GM19452 (cell line): Measurements from ENCODE around the gene TSSK2.

Experiments
- ATAC-seq: cut with Tn5 transposase; IDR thresholded peaks from one replicate; pipeline ENCODE4 v1.9.1; 2021; ENCODE audit not compliant: unreplicated experiment

Gene TSSK2

DNA sequence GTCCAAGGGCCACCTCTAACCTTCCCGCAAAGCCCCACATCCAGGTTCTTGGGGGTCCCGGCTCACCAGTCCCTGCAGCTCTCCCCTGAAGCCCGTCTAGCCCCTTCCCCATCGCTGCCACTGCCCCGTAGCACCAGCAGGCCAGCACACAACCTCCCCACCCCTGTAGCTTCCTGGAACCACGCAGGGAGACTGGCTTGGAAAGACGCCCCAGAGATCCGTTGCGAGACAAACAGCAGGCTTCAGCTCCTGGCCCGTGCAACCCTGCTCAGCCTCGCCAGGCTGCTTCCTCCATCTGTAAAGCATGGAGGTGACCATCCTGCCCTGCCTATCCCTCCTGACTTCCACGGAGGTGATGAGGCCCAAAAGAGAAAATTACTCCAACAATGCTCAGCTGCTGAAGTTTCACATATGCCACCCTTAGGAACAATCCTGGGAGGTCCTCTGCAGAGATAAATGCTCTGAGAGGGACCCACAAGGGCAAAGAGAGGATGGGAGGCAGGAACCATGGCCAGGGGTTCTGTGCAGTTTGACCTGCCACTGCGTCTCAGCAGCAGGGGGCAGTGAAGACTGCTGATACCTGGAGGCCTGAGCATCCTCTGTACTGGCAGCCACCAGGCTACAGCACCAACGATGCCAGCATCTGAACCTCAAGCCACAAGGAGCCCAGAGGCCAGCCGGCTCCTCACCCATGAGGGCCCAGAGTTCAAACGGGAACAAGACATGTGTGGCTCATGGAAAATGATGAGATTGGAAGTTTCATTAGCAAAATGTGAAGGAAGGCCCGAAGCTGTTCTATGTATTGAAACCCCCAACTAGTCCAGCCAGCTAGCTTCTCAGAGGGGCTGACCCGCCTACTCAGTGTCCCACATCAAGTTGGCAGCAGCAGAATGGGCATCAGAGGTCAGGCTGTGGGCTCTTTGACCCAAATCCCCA, 25.0 kb upstream of the TSSK2 start:
- no peak for ATAC-seq

GRCh38 chr22:19106886-19107729, 24.0 kb upstream of the TSSK2 start:
- ATAC-seq: no peak

GRCh38 chr22:19107730-19108074, 23.4 kb upstream of the TSSK2 start:
- ATAC-seq: no peak

DNA sequence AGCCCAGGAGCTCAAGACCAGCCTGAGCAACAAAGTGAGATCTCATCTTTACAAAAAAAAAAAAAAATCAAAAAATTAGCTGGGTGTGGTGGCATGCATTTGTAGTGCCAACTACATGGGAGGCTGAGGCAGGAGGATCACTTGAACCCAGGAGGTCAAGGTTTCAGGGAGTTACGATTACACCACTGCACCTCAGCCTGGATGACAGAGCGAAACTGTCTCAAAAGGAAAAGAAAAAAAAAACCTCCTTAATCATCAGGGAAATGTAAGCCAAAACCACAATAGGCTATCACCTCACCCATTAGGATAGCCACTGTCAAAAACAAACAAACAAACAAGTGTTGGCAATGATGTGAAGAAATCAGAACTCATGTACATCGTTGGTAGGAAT, 22.3 kb upstream of the TSSK2 start:
- ATAC-seq: no peak

- ATAC-seq: peak; percentile 76
These were observed 21.7 kb upstream of the TSSK2 start for GRCh38 chr22:19109198-19110063.

GRCh38 chr22:19110064-19110458, 21.0 kb upstream of the TSSK2 start:
- ATAC-seq: no peak

GRCh38 chr22:19110646-19111045, 20.5 kb upstream of the TSSK2 start:
- ATAC-seq: no peak

DNA sequence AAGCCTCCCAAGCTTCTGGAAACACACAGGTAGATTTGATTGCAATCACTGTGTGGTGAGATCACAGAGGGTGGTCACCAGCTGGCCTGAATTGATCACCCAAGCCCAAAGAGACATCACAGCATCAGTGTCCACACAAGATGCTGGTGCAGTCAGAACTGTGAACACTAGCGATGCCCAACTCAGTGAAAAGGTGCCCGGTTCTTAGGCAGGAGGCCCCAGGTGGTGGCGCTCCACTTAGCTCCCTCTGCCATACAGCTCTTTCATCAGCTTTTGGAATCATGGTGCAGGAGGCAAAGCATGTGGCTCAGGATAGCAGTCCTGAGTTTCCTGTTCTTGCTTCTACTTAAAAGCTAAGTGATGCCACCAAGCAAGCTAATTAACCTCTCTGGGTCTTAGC, 20.0 kb upstream of the TSSK2 start:
- ATAC-seq: no peak

DNA sequence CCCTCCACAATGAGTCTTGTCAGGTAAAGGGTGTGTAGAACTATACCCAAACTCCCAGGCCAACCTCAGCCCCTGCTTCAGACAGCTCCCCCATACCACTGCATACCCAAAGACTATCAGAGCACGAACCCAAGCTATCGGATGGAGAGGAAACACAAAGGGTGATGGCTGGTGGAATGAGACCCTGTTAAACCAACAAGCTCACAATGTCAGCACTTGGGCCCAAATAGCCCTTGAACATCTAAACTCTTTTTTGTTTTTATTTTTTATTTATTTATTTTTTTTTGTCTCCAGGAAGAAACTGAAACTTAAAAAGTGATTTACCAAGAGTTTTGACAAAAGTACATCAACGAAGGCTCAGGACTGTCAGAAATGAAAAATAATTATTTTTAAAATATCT, 19.5 kb upstream of the TSSK2 start:
- ATAC-seq: no peak

- ATAC-seq: no peak
These were observed 17.7 kb upstream of the TSSK2 start for GRCh38 chr22:19113429-19113828.

DNA sequence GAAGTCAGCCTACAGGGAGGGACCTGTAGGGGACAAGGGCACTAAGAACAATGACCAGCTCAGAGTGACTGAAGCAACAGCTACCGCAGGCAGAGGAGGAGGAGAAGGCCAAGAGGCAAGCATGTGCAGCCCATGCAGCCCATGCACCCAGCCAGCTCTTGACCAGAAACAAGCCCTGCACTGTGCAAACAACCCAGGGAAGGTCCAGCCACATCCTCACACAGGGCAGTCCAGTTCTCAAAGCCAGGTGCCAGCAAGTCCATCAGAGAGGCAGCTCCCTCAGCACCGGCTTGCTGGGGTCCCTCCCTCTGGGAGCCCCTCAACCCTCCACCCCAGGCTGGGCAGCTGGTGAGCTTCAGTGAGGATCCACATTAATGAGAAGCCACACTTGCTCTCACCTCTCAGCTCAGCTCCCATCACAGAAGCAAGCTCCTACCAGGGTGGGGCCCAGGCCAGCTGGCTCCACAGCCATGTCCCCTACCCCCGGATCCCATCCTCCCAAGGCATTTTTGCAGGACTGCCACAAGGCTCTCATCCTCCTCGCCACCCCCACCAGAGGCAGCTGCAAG, 16.0 kb upstream of the TSSK2 start:
- ATAC-seq: no peak

DNA sequence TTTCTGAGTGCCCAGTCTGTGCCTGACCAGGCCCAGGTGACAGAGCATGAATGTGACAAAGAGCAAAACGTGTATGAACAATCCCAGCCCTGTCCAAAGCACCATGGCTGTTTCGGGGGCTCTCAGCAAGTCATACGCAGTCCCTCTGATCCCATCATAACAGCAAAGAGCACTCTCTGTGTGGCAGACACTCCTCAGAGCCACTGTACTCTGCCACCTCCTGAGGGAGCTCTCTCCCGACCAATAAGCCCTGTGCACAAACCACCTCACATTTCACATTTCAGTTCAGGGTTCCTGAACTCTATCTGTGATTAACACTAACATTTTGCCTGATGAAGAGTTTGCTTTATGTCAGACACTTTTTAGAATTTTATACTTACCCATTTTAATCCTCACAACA, 15.5 kb upstream of the TSSK2 start:
- no peak for ATAC-seq

DNA sequence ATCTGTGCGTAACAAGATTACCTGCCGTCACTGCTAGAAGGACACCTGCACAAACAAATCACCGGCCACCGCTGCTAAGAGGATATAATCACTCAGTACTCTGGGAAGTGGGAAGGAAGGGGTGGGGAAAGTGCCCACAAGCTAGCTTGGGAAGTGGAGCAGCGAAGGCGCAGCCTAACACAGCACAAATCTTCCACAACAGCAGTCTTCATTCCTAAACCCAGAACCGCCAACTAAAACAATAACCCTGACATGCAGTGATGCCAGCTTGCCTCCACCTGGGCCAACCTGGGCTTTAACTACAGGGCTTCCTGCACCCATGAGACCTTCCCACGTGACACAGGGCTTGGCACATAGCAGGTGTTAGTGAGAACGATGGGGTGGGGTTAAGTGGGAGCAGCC, 14.0 kb upstream of the TSSK2 start:
- no peak for ATAC-seq

- ATAC-seq: peak; percentile 51
These were observed 12.7 kb upstream of the TSSK2 start for GRCh38 chr22:19118329-19118880.

- no peak for ATAC-seq
These were observed 11.2 kb upstream of the TSSK2 start for GRCh38 chr22:19119949-19120348.

GRCh38 chr22:19120829-19121630, 10.1 kb upstream of the TSSK2 start:
- no peak for ATAC-seq

DNA sequence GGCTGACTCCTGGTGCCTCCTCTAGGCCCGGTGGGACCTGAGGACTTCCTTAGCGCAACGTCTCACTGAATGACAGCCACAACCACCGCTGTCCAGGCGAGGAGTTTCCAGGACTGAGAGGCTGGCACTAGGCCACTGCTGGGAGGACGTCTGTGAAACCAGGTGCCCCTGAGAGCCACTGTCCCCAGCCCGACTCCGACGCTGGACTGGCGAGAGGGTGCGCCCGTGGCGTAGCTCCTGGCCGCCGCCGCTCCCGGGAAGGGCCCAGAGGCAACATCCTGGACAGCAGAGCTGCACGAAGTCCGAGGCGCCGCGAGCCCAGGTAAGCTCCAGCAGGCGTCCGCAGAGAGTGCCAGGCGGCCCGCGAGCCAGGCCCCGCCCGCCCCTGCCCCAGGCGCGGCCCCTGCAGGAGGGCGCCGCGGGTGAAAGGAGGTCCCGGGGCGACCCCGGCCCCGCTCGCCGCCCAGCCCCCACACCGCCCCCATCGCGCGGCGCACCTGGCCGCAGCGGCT, 9.4 kb upstream of the TSSK2 start:
- ATAC-seq: peak; percentile 15

- ATAC-seq: peak; percentile 78
These were observed 8.9 kb upstream of the TSSK2 start, which contains the start of gene DGCR2 for GRCh38 chr22:19122143-19122751. Gene DGCR2, minus strand, starts transcription at chr22:19122412. Its CDS starts 206 bp downstream, at chr22:19122206.
